ENCODE results near the gene NEURL1B. TPM values are rescaled to one million over a fixed set of nuclear protein-coding genes. Genes with fewer than 3 reads are reported as not detected.

The NEURL1B gene
- polyA plus RNA-seq, 2 of the 4 experiments (the other 2 are of a cell fraction) = 0.89 to 2.1 TPM

GRCh38 chr5:172706796-172707195 lies 65.7 kb downstream of the NEURL1B start:
- Histone ChIP-seq H3K27ac (peak overlapping the region; percentile 21 to 80; a peak in 5 of 6 replicates), H3K4me1 (peaks cover 11% of the 10 kb centered on the region), H3K4me2 (peak overlapping the region; percentile 89; the same call in 2 of the 3 replicates), H3K9me3 (no peaks in the 10 kb centered on the region), H3K4me3 (no peak overlapping the region)
- POLR2A ChIA-PET = interaction anchor here (0.6 to 1.3 kb wide), 5 partner anchors 8 to 468 kb away, joined by 3 to 12 read pairs (median 3); partner anchors contain the start of gene RPL26L1
- TF ChIP-seq, protein P1, sequence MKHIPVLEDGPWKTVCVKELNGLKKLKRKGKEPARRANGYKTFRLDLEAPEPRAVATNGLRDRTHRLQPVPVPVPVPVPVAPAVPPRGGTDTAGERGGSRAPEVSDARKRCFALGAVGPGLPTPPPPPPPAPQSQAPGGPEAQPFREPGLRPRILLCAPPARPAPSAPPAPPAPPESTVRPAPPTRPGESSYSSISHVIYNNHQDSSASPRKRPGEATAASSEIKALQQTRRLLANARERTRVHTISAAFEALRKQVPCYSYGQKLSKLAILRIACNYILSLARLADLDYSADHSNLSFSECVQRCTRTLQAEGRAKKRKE (CRISPR knock-in tag; IDR thresholded peaks at IDR 0.05; ENCODE audit: low read depth) = no peak
- TF ChIP-seq PHF8 (IDR thresholded peaks at IDR 0.05; ENCODE audit: borderline replicate concordance, low read depth) (no peak), KDM5A (IDR thresholded peaks at IDR 0.05) (no peak), ZNF302 (CRISPR knock-in tag; IDR thresholded peaks at IDR 0.05) (no peak), SMC3 (IDR thresholded peaks at IDR 0.05) (no peak), SREBF2 (IDR thresholded peaks at IDR 0.05) (no peak), POLR2AphosphoS2 (conservative IDR thresholded peaks at IDR 0.05; ENCODE audit: low read length) (no peak), HMGXB4 (CRISPR knock-in tag; IDR thresholded peaks at IDR 0.05; ENCODE audit: borderline replicate concordance) (no peak), NR3C1 (IDR thresholded peaks at IDR 0.05) (no peak), RAD21 (conservative IDR thresholded peaks at IDR 0.05 in 1 of 2, IDR thresholded peaks at IDR 0.05 in 1 of 2) (no peak), HOXA7 (CRISPR knock-in tag; IDR thresholded peaks at IDR 0.05) (no peak), EHMT2 (IDR thresholded peaks at IDR 0.05; ENCODE audit: low read depth) (no peak), USF2 (IDR thresholded peaks at IDR 0.05) (no peak), RCOR1 (IDR thresholded peaks at IDR 0.05; ENCODE audit: low read depth, low read length) (no peak), TP53 (CRISPR knock-in tag; IDR thresholded peaks at IDR 0.05) (no peak), NFE2L2 (conservative IDR thresholded peaks at IDR 0.05; ENCODE audit: low read length) (no peak), CHD4 (IDR thresholded peaks at IDR 0.05; ENCODE audit: borderline replicate concordance) (no peak), CBX2 (IDR thresholded peaks at IDR 0.05; ENCODE audit: borderline replicate concordance, low read depth) (no peak), POLR2A (IDR thresholded peaks at IDR 0.05; ENCODE audit: low read length) (no peak)
- TF ChIP-seq, protein P2, sequence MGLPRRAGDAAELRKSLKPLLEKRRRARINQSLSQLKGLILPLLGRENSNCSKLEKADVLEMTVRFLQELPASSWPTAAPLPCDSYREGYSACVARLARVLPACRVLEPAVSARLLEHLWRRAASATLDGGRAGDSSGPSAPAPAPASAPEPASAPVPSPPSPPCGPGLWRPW (IDR thresholded peaks at IDR 0.05) = no peak
- no peak for FAIRE-seq
- CTCF ChIA-PET = interaction anchor here (0.7 to 11.9 kb wide), 107 partner anchors 8 to 1610 kb away, joined by 3 to 480 read pairs (median 4); partner anchors contain the start of genes ATP6V0E1, BNIP1, BOD1 and DUSP1
- no peak for DNase-seq (ENCODE audit: low read depth in 1 of 2, low spot score in 1 of 2)
- WGBS (ENCODE audit: missing lambda C conversion rate) = 27% methylated on average over 3 of the region's 4 CpGs
- peak; percentile 6 to 36; a peak in 3 of 6 replicates for ATAC-seq

DNA sequence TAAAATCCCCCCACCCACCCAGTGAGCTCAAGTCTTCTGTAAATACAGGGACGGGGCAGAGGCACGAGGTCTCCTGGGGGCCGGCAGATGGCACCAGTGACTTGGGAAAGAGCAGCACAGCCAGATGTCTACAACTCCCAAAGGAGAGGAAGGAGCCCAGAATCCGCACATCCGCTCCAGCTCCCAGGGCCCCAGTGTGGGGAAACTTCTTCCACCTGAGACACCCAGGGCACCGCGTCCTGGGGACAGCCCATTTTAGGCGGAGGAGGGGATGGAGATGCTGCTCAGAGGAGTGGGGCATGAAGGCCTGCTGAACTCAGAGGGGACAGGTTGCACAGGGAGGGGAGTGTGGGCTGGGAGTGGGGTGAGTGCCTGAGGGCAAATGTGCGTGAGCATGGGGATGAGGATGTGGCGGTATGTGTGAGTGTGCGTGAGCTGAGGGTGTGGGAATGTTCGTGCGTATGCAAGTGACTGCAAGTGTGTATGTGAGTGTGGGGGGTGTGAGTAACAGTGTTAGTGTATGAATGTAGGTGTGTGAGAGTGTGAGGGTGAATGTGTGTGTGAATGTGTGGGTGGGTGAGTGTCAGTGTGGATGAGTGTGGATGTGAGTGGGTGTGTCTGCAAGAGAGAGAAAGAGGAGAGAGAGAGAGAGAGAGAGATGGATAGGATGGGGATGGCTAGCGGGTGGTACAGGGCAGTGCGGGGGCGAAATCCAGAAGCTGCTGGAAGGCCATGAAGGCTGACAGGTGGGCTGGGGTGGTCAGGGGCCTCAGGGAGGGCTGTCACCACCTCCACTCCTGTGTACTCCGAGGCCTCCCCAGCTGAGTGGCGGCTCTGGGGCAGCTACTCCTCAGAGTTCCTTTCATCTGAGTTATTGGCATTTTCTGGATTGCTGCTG lies 66.5 kb downstream of the NEURL1B start:
- Histone ChIP-seq H3K4me3 (peak overlapping the region; percentile 33), H3K9me3 (no peaks in the 10 kb centered on the region), H3K4me1 (peaks cover 11% of the 10 kb centered on the region), H3K27ac (peak overlapping the region; percentile 80 to 83), H3K4me2 (peak overlapping the region; percentile 89)
- no peak for FAIRE-seq
- WGBS (ENCODE audit: missing lambda C conversion rate) = 46% methylated on average over 14 of the region's 18 CpGs
- TF ChIP-seq, protein P3, sequence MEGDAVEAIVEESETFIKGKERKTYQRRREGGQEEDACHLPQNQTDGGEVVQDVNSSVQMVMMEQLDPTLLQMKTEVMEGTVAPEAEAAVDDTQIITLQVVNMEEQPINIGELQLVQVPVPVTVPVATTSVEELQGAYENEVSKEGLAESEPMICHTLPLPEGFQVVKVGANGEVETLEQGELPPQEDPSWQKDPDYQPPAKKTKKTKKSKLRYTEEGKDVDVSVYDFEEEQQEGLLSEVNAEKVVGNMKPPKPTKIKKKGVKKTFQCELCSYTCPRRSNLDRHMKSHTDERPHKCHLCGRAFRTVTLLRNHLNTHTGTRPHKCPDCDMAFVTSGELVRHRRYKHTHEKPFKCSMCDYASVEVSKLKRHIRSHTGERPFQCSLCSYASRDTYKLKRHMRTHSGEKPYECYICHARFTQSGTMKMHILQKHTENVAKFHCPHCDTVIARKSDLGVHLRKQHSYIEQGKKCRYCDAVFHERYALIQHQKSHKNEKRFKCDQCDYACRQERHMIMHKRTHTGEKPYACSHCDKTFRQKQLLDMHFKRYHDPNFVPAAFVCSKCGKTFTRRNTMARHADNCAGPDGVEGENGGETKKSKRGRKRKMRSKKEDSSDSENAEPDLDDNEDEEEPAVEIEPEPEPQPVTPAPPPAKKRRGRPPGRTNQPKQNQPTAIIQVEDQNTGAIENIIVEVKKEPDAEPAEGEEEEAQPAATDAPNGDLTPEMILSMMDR (IDR thresholded peaks at IDR 0.05) = peak; percentile 87
- TF ChIP-seq POLR2AphosphoS2 (conservative IDR thresholded peaks at IDR 0.05; ENCODE audit: low read length) (no peak), USF2 (IDR thresholded peaks at IDR 0.05) (no peak), MYC (IDR thresholded peaks at IDR 0.05; ENCODE audit: borderline replicate concordance, low read length) (0 out of 2 replicates have a peak, but pooled peaks have one; percentile 11), NR3C1 (IDR thresholded peaks at IDR 0.05) (no peak), SMC3 (IDR thresholded peaks at IDR 0.05) (peak; percentile 91), TP53 (CRISPR knock-in tag; IDR thresholded peaks at IDR 0.05) (no peak), ZSCAN20 (CRISPR knock-in tag; IDR thresholded peaks at IDR 0.05) (no peak), HOXB13 (CRISPR knock-in tag; IDR thresholded peaks at IDR 0.05; ENCODE audit: low read depth) (no peak), RAD21 (conservative IDR thresholded peaks at IDR 0.05 in 1 of 2, IDR thresholded peaks at IDR 0.05 in 1 of 2) (peak; percentile 96 to 97), ZC3H11A (IDR thresholded peaks at IDR 0.05) (no peak)
- TF ChIP-seq, protein P4, sequence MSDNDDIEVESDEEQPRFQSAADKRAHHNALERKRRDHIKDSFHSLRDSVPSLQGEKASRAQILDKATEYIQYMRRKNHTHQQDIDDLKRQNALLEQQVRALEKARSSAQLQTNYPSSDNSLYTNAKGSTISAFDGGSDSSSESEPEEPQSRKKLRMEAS (IDR thresholded peaks at IDR 0.05) = peak; percentile 64; the same call in 1 of the 2 replicates
- ChIA-PET POLR2A (interaction anchor here (0.6 to 1.3 kb wide), 5 partner anchors 9 to 434 kb away, joined by 3 to 6 read pairs (median 3); partner anchors contain the start of gene RPL26L1), CTCF (interaction anchor here (0.6 to 11.9 kb wide), 107 partner anchors 7 to 1610 kb away, joined by 3 to 480 read pairs (median 5); partner anchors contain the start of genes ATP6V0E1, BNIP1, BOD1 and DUSP1)
- peak; percentile 98 to 99 for ATAC-seq
- DNase-seq (ENCODE audit: low read depth in 1 of 2, low spot score in 1 of 2) = peak; percentile 66 to 84

Measured in A549 (cell line).